Activated CD4-positive, alpha-beta T cell treated with anti-CD3 and anti-CD28 coated beads, Interleukin-2, amount 10 ng/mL, durations not matched to agents 7 days and 5 days (primary cell): ENCODE measurements around the gene SLC22A12. TPM values are rescaled to one million over a fixed set of nuclear protein-coding genes. Genes with fewer than 3 reads are reported as not detected.

ENCODE experiments used
- CTCF ChIA-PET: fragments of 350-600 bp; sonication (Branson Sonifier 250); formaldehyde crosslinking; loops from one replicate; lab custom pipeline; 2021; ENCODE audit warnings: antibody characterized with exemption; lab: Charles Lee
- POLR2A ChIA-PET: fragments of 350-600 bp; sonication (Branson Sonifier 250); formaldehyde crosslinking; loops from one replicate; lab custom pipeline; 2021; ENCODE audit warnings: antibody characterized with exemption; lab: Charles Lee
- DNase-seq: peaks from one replicate; pipeline ENCODE4 v3.0.0-alpha.2; 2020
- H3K27ac Mint-ChIP-seq: one replicate; pipeline ENCODE4 v1.8.0; 2021; ENCODE audit warnings: mild to moderate bottlenecking, moderate library complexity, mixed read lengths
- H3K27me3 Mint-ChIP-seq: one replicate; pipeline ENCODE4 v1.8.0; 2021; ENCODE audit warnings: mixed read lengths
- H3K36me3 Mint-ChIP-seq: one replicate; pipeline ENCODE4 v1.8.0; 2021; ENCODE audit warnings: low read depth, mixed read lengths
- H3K4me1 Mint-ChIP-seq: one replicate; pipeline ENCODE4 v1.8.0; 2021; ENCODE audit warnings: mixed read lengths
- H3K4me3 Mint-ChIP-seq: one replicate; pipeline ENCODE4 v1.8.0; 2021; ENCODE audit warnings: mild to moderate bottlenecking, moderate library complexity, mixed read lengths
- H3K9me3 Mint-ChIP-seq: one replicate; pipeline ENCODE4 v1.8.0; 2021; ENCODE audit warnings: mixed read lengths
- total RNA-seq, 2 experiments: library from RNA; stranded (reverse); gene quantifications; one replicate each; pipeline ENCODE4 v1.2.3, GENCODE V29; 2021

SLC22A12 gene
- total RNA-seq, 2 experiments from 2014 or later = not detected

DNA sequence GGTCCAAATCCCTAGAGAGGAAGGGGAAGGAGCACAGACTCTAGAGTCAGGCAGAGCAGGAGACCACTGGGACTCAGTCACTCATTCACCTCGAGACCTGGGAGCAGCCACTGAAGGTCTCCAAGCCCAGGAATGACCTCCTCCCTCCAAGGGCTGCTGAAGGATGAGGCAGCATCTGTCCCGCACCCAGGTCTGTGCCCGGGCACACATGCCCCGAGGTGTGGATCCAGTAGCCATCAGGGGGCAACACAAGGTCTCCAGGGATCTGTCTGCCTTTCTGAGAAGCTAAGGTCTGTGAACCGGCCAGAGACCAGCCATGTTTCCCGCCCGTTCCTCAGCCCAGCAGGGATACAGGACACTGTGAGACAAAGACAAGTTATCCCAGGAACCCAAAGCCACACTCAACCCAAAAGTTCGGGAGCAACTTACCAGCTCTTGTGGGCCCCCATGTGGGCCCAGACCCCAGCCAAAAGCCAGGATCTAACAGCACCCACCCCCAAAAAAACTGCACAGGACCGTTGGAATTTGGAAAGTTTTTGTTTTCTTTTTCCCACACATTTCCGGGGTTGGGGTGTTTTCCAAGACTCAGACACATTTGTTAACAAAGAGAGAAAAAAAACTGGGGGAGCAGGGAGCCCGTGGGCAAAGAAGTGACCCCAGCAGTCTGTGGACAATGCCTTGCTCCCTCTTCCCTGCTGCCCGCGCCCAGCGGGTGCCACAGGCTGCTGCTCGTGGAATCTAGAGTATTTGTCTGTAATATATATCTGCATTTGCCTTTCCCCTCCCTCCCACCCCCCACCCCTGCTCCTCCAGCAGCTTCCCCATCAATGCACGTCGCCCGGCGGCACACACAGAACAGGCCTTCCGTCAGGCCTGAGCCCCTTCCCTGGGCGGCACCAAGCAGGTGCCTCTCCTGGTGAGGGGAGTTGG lies 14.9 kb downstream of the SLC22A12 start:
- ChIA-PET POLR2A (no interaction called here), CTCF (no interaction called here)
- Mint-ChIP-seq H3K4me3 (no peak overlapping the region), H3K4me1 (peaks cover 2% of the 10 kb centered on the region), H3K9me3 (no peaks in the 10 kb centered on the region), H3K27ac (no peak overlapping the region), H3K27me3 (no peaks in the 10 kb centered on the region), H3K36me3 (no peaks in the 10 kb centered on the region)
- DNase-seq = no peak

DNA sequence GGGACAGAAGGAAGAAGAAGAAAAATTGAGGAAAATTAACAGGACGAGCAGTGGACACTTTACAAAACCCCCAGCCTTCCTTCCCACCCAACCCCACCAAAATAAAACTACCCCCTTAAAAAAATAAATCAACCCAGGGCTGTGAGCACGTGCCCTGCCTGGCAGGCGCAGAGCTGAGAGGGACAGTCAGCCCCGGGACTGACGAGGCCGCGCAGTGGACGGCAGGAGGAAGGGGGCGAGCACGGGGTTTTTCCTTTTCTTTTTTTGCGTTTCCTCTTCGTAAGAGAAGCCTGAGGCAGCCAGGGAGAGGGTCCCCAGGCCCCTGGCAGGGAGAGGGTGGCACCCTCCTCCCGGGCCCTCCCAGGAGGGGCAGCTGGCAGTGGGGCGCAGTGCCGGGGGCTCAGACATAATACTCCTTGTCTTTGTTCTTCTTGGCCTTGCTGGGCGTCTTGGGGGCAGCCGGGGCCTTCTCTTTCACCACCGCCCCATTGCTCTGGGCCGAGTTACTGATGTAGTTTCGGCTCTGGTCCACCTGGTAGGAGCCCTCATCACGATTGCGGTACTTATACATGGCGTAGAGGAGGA lies 15.9 kb downstream of the SLC22A12 start:
- ChIA-PET POLR2A (no interaction called here), CTCF (no interaction called here)

DNA sequence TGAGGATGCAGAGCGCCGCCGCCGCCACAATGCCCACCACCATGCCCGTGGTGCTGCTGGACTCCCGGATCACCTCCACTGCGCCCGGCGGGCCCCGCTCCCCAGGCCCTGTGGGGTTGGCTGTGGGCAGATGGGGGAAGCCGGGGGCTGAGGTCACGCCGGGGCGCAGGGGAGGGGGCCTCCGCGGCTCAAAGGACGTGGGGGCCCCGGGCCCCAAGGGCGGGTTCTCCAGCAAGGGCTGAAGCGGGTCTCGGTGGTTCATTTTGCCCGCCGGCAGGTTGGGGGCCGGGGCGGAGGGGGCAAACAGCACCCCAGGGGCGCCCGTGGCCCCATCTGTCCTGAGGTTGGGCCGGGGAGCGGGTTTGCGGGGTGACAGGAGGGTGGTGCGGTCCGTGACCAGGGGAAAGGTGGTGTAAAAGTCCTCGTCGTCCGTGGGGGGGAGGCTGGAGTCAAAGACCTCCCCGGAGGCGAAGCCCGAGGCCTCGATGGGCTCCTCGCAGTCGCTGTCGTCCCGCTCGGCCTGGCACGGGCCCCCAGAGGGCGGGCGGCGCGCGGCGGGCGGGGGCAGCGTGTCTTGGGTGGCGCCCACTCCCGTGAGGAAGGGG lies 16.5 kb downstream of the SLC22A12 start:
- DNase-seq = no peak
- peaks cover 12% of the 10 kb centered on the region for H3K4me1 Mint-ChIP-seq
- H3K27ac Mint-ChIP-seq = no peak overlapping the region
- ChIA-PET CTCF (no interaction called here), POLR2A (no interaction called here)
- H3K36me3 Mint-ChIP-seq = no peaks in the 10 kb centered on the region
- H3K4me3 Mint-ChIP-seq = no peak overlapping the region
- H3K9me3 Mint-ChIP-seq = no peaks in the 10 kb centered on the region
- no peaks in the 10 kb centered on the region for H3K27me3 Mint-ChIP-seq

More for the DNA sequence above, 15.9 kb downstream of the SLC22A12 start:
- no peak overlapping the region for H3K4me3 Mint-ChIP-seq
- no peak overlapping the region for H3K27ac Mint-ChIP-seq
- H3K9me3 Mint-ChIP-seq = no peaks in the 10 kb centered on the region
- no peaks in the 10 kb centered on the region for H3K36me3 Mint-ChIP-seq
- H3K27me3 Mint-ChIP-seq = no peaks in the 10 kb centered on the region
- peaks cover 6% of the 10 kb centered on the region for H3K4me1 Mint-ChIP-seq
- no peak for DNase-seq

DNA sequence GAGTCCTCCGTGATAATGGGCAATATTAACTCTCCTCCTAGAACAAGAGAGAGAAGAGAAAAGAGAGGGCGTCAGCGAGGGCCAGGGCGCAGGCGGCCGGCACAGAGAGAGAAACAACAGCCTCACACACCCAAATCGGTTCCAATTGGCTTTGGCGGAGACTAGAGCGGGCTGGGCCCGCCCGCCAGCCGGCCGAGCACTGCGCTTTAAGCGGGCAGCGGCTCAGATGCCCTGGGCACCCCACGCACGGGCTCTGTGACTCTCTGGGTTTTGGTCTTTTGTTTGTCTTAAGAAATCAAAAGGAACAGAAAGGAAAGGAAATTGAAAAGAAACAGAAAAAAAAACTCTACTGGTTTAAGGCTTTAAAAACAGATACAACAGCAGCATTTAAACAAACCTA lies 17.0 kb downstream of the SLC22A12 start:
- no peak for DNase-seq
- POLR2A ChIA-PET = no interaction called here
- Mint-ChIP-seq H3K9me3 (no peaks in the 10 kb centered on the region), H3K4me3 (no peak overlapping the region), H3K27me3 (no peaks in the 10 kb centered on the region), H3K4me1 (peaks cover 14% of the 10 kb centered on the region), H3K36me3 (no peaks in the 10 kb centered on the region), H3K27ac (no peak overlapping the region)
- CTCF ChIA-PET = no interaction called here

DNA sequence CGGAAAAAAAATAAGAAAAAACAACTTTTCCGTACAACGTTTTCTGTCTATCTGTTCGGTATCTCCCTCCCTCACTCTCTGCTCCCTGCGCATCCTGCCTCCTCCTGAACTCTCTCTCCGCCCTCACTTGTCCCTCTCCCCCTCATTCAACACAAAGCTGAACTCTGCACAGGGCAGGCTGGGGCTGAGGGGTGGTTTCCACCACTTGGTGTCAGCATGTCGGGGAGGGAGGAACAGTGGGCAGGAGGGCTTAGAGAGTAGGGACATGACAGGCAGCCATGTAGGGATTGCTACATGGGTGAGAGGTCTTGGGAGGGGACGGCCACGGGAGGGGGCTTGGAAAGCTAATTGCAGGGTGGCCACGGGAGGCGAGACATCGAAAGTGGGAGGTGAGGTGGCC lies 17.6 kb downstream of the SLC22A12 start:
- H3K36me3 Mint-ChIP-seq = no peaks in the 10 kb centered on the region
- peaks cover 14% of the 10 kb centered on the region for H3K4me1 Mint-ChIP-seq
- no peaks in the 10 kb centered on the region for H3K9me3 Mint-ChIP-seq
- no peak overlapping the region for H3K27ac Mint-ChIP-seq
- H3K27me3 Mint-ChIP-seq = no peaks in the 10 kb centered on the region
- DNase-seq = no peak
- no peak overlapping the region for H3K4me3 Mint-ChIP-seq
- ChIA-PET CTCF (no interaction called here), POLR2A (no interaction called here)

DNA sequence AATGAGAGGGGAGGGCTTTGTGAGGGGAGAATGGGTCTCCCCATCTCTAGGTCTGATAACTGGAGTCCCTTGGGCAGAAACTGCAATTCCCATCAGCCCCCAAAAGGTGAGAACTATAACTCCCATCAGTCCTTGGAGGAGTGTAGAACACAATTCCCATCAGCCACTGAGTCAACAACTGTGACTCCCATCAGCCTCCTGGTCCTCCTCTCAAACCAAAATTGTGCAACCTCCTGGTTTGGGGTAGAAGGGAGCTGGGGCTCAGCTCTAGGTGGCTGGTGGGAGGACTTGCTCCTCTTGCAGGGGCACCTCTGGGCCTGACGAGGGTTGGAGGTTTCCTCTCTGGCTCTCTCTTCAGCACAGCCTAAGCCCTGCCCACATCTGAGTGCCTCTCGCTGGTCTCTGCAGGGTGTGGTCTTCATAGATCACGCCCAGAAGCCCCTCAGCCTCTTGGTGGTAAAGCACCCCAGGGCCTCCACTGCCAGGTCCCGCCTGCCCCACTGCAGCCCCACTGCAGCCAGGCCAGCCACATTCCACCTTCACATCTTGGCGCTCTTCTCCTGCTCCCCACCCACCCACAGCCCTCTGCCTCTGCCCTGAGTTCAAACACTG lies 18.5 kb downstream of the SLC22A12 start:
- Mint-ChIP-seq H3K9me3 (no peaks in the 10 kb centered on the region), H3K27me3 (no peaks in the 10 kb centered on the region), H3K4me1 (peaks cover 14% of the 10 kb centered on the region), H3K4me3 (no peak overlapping the region), H3K36me3 (no peaks in the 10 kb centered on the region), H3K27ac (no peak overlapping the region)
- no peak for DNase-seq
- POLR2A ChIA-PET = no interaction called here
- CTCF ChIA-PET = no interaction called here

DNA sequence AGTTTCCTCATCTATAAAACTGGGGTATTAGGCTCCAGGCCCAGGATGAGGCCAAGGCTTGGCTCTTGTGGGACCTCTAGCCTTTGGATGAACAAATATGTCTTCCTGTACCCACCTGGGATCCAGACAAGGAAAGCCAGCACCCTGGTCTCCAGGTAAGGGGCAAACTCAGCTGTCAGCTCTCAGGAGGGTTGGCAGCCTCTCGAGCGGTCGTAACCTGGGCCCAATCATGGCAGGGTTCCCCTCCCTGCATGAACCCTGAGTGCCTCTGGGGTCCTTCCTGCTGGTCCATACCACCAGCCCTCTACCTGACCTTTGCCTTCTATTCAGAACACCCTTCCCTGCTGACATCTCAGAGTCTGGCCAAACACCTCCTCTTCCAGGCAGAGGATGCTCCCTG lies 19.6 kb downstream of the SLC22A12 start:
- no peak for DNase-seq
- Mint-ChIP-seq H3K27me3 (no peaks in the 10 kb centered on the region), H3K27ac (no peak overlapping the region), H3K4me1 (peaks cover 14% of the 10 kb centered on the region), H3K36me3 (no peaks in the 10 kb centered on the region), H3K9me3 (no peaks in the 10 kb centered on the region), H3K4me3 (no peak overlapping the region)
- CTCF ChIA-PET = no interaction called here
- POLR2A ChIA-PET = no interaction called here

DNA sequence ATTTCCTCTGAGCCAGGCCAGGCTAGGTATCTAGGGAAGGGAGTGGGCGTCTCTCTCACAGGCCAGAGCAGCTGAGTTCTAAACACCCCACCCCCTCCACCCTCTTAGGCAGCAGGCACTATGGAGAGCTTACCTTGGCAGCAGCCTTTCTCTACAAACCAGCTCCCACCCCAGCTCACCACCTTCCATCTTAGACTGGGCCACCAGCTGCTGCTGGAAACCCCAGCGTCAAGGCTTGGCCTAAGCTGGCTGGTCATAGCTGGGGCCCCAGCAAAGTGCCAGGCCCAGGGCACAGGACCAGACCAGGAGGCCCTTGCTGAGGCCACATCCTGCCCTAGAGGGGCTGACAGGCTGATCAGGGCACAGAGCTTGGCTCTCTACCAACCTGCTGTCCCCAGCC lies 20.2 kb downstream of the SLC22A12 start:
- H3K4me3 Mint-ChIP-seq = no peak overlapping the region
- POLR2A ChIA-PET = no interaction called here
- H3K27ac Mint-ChIP-seq = no peak overlapping the region
- CTCF ChIA-PET = no interaction called here
- no peaks in the 10 kb centered on the region for H3K9me3 Mint-ChIP-seq
- no peak for DNase-seq
- peaks cover 14% of the 10 kb centered on the region for H3K4me1 Mint-ChIP-seq
- no peaks in the 10 kb centered on the region for H3K27me3 Mint-ChIP-seq
- H3K36me3 Mint-ChIP-seq = no peaks in the 10 kb centered on the region

DNA sequence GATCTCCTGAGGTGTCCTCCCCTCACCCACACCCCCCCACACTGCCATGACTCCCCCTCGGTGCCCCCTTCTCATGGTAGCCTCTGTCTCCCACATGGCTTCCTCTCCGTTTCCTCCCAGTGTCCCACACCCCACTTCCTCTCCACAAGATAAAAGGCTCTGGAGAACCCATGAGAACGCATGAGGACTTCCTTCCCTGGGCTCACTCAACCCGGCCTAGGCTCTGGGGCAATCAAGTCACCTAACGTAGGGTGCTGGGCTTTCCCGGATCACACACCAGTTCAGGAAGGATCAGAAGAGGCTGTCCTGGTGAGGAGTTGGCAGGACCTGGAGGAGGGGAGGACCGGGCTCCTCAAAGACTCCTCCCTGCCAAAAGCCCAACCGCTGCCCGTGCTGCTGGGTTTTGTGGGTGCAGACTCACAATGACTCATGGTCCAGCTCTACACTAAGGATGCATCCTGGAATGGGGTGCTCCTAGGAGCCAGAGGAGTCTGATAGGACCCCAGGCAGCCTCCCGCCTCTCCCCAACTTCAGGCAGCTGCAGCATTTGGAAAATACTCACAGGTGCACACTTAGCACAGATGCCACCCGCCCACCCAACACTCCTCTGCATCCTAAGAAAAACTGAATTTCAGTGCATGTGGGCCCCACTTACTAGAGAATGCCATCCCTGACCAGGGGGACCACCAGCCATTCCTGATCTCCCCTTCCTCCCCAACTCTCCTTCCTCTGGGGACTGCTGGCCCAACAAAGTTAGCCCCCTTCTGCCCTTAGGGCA lies 21.0 kb downstream of the SLC22A12 start:
- no peak overlapping the region for H3K4me3 Mint-ChIP-seq
- CTCF ChIA-PET = no interaction called here
- no peaks in the 10 kb centered on the region for H3K9me3 Mint-ChIP-seq
- DNase-seq = peak; percentile 12
- POLR2A ChIA-PET = no interaction called here
- H3K4me1 Mint-ChIP-seq = peaks cover 14% of the 10 kb centered on the region
- H3K36me3 Mint-ChIP-seq = no peaks in the 10 kb centered on the region
- H3K27ac Mint-ChIP-seq = no peak overlapping the region
- no peaks in the 10 kb centered on the region for H3K27me3 Mint-ChIP-seq

DNA sequence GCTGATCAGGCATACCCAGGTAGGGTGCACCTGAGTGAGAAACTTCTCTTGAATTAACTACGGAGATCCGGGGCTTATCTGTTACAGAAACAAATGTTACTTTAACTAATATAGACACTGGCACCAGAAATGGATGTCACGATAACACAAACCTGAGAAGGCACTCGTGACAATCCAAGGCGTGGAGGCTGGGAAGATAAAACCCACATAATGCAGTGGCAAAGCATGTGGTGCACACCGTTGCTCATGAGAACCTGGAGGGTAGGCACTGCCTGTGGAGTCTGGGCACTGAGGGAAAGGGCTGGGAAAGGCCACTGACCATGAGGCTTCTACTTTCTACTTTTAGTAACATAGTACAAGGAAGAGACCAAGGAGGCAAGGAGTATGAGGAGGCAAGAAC lies 22.6 kb downstream of the SLC22A12 start:
- Mint-ChIP-seq H3K4me3 (no peak overlapping the region), H3K36me3 (no peaks in the 10 kb centered on the region), H3K9me3 (no peaks in the 10 kb centered on the region), H3K4me1 (peaks cover 14% of the 10 kb centered on the region), H3K27ac (no peak overlapping the region), H3K27me3 (no peaks in the 10 kb centered on the region)
- no peak for DNase-seq
- POLR2A ChIA-PET = no interaction called here
- CTCF ChIA-PET = no interaction called here

DNA sequence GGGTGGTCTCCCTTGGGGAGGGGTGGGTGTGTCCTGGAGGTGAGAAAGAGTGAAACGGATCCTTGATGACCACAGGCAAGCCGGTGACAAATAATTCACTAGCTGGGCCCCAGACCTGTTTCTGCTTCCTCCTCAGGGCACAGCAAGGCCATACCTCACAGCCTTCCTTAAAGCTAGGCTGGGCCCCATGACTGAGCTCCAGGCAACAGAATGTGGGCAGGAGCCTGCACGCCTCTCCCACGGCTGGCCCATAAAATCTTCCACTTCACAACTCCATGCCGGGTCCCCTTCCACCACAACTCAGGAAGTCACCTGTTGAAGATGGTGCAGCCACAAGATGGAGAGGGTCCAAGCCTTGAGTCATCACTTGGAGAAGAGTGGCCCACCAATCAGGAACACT lies 23.9 kb downstream of the SLC22A12 start:
- Mint-ChIP-seq H3K27ac (no peak overlapping the region), H3K4me3 (no peak overlapping the region), H3K4me1 (peaks cover 14% of the 10 kb centered on the region), H3K9me3 (no peaks in the 10 kb centered on the region), H3K27me3 (no peaks in the 10 kb centered on the region), H3K36me3 (no peaks in the 10 kb centered on the region)
- CTCF ChIA-PET = no interaction called here
- no peak for DNase-seq
- POLR2A ChIA-PET = no interaction called here

DNA sequence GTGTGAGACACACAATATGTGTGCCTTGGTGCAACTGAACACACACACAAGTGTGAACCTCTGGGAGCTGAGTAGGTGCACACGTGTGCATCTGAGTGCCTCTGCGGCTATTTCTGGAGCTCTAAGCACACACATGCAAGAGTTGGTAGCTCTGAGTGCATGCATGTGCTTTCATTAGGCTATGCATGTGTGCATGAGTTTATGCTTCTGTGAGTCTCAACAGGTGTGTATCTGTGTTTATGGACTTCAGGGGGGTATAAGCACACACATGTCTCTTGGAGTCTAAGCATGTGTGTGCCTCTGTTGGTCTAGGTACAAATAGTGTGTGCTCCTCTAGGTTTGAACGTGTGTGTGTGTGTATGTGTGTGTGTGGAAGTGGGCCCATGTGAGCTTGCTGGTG lies 25.8 kb downstream of the SLC22A12 start:
- Mint-ChIP-seq H3K36me3 (no peaks in the 10 kb centered on the region), H3K27ac (no peak overlapping the region), H3K9me3 (no peaks in the 10 kb centered on the region), H3K4me1 (peaks cover 18% of the 10 kb centered on the region), H3K4me3 (no peak overlapping the region), H3K27me3 (no peaks in the 10 kb centered on the region)
- DNase-seq = no peak
- ChIA-PET POLR2A (interaction anchor here (0.6 kb wide), 1 partner anchor 64 kb away, joined by 8 read pairs; no protein-coding TSS in a partner anchor), CTCF (interaction anchor here (0.9 kb wide), 1 partner anchor 56 kb away, joined by 3 read pairs; no protein-coding TSS in a partner anchor)
